Ishikawa (cell line): ENCODE data around the gene PRKAR2B.

Experiments used
- CEBPB ChIP-seq: IDR thresholded peaks from 2 replicates; pipeline ENCODE4 v1.6.1; 2012
- CREB1 ChIP-seq: IDR thresholded peaks from 2 replicates; pipeline ENCODE4 v1.6.1; 2012; ENCODE audit warnings: low read depth
- EGR1 ChIP-seq: IDR thresholded peaks from 2 replicates; pipeline ENCODE4 v1.6.1; 2012
- EP300 ChIP-seq: IDR thresholded peaks from 2 replicates; pipeline ENCODE4 v1.6.1; 2012; ENCODE audit warnings: borderline replicate concordance
- FOXM1 ChIP-seq: IDR thresholded peaks from 2 replicates; pipeline ENCODE4 v1.6.1; 2012; ENCODE audit warnings: low read depth, borderline replicate concordance
- MAX ChIP-seq: IDR thresholded peaks from 2 replicates; pipeline ENCODE4 v1.6.1; 2012
- NFIC ChIP-seq: IDR thresholded peaks from 2 replicates; pipeline ENCODE4 v1.6.1; 2012
- RAD21 ChIP-seq: IDR thresholded peaks from 2 replicates; pipeline ENCODE4 v1.6.1; 2012; ENCODE audit warnings: low read depth
- TAF1 ChIP-seq: IDR thresholded peaks from 2 replicates; pipeline ENCODE4 v1.6.1; 2012; ENCODE audit warnings: low read depth, mild to moderate bottlenecking
- TCF12 ChIP-seq: IDR thresholded peaks from 2 replicates; pipeline ENCODE4 v1.6.1; 2012; ENCODE audit warnings: low read depth
- TEAD4 ChIP-seq: IDR thresholded peaks from 2 replicates; pipeline ENCODE4 v1.6.1; 2012
- USF1 ChIP-seq: IDR thresholded peaks from 2 replicates; pipeline ENCODE4 v1.6.1; 2012
- YY1 ChIP-seq: IDR thresholded peaks from 2 replicates; pipeline ENCODE4 v1.6.1; 2012; ENCODE audit warnings: low read depth
- ZBTB7A ChIP-seq: IDR thresholded peaks from 2 replicates; pipeline ENCODE4 v1.6.1; 2012; ENCODE audit warnings: low read depth
- TF ChIP-seq, protein P1 (sequence below): IDR thresholded peaks from 2 replicates; pipeline ENCODE4 v1.6.1; 2012; ENCODE audit warnings: low read depth, mild to moderate bottlenecking

PRKAR2B gene

DNA sequence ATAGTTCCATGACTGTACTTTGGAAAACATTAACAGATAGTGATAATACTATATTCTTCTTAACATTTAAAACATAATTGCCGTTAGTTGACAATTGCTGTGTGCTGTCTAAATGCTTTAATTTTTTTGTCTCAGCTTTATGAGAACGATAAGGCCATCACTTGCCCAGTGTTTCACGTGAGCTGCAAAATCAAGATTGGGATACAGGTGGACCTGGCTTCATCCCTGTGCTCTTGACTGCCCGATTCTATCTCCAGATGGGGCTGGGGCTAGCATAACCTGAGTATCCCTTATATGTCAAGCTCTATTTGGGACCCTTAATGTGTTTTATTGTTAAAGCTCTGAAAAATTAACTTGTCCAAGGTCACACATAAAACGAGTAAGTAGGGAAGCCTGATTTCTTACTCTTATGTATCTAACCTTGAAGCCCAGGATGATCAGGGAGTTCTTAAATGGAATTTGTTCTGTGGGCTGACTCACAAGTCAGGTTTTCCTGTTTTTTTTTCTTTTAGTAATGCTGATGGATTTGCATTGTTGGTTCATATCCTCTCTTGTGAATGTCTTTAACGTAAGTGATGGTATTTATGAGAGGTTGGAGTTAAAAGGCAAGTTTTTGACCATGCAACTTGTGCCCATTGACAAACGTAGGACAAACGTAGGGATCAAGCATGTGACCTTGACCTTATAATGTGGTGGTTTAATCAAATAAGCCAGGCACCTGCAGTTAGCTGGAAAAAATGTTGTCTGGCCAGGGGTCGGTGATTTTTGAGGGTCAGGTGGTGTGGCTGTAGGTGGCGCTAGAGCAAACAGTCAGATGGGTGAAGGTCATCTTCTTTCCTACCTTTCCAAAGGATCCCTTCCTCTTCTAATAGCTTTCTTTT lies 3.6 kb downstream of the PRKAR2B start:
- TF ChIP-seq YY1 (no peak), CEBPB (no peak), TCF12 (no peak), CREB1 (no peak), EP300 (no peak), RAD21 (0 out of 2 replicates have a peak, but pooled peaks have one; percentile 20)

DNA sequence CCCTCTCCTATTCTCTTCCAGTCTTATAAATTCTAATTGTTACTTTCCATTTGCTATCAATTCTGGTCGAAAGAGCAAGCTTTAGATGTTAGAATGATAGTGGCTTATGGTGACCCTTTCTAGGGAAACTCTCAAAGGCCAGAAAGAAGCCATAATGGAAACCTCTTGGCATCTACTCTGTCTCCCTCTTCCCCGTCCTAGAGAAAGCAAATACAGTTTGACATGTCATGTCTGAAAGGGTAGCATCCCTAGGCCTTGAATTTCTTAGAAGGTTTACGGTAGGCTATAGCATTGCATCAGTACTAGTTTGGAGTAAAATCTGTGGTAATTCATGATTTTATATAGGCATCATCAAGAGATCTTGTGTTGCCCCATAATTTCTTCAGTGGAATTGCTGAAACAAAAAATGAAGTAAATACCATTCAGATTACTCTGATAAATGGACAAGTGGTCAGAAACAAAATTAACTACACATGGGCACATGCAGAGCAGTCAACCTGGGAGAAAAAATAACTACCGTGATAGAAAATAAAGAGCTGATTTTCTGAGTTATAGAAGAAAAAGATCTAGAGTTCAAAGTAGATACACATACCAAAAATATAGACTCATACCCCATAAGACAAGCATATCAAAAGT lies 4.4 kb downstream of the PRKAR2B start:
- TF ChIP-seq RAD21: no peak
- no peak for TF ChIP-seq TAF1
- TF ChIP-seq NFIC: no peak
- no peak for TF ChIP-seq ZBTB7A
- no peak for TF ChIP-seq CREB1
- no peak for TF ChIP-seq EP300
- no peak for TF ChIP-seq EGR1
- TF ChIP-seq CEBPB: no peak
- TF ChIP-seq, protein P1, sequence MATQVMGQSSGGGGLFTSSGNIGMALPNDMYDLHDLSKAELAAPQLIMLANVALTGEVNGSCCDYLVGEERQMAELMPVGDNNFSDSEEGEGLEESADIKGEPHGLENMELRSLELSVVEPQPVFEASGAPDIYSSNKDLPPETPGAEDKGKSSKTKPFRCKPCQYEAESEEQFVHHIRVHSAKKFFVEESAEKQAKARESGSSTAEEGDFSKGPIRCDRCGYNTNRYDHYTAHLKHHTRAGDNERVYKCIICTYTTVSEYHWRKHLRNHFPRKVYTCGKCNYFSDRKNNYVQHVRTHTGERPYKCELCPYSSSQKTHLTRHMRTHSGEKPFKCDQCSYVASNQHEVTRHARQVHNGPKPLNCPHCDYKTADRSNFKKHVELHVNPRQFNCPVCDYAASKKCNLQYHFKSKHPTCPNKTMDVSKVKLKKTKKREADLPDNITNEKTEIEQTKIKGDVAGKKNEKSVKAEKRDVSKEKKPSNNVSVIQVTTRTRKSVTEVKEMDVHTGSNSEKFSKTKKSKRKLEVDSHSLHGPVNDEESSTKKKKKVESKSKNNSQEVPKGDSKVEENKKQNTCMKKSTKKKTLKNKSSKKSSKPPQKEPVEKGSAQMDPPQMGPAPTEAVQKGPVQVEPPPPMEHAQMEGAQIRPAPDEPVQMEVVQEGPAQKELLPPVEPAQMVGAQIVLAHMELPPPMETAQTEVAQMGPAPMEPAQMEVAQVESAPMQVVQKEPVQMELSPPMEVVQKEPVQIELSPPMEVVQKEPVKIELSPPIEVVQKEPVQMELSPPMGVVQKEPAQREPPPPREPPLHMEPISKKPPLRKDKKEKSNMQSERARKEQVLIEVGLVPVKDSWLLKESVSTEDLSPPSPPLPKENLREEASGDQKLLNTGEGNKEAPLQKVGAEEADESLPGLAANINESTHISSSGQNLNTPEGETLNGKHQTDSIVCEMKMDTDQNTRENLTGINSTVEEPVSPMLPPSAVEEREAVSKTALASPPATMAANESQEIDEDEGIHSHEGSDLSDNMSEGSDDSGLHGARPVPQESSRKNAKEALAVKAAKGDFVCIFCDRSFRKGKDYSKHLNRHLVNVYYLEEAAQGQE: no peak
- TF ChIP-seq USF1: no peak
- no peak for TF ChIP-seq TEAD4
- no peak for TF ChIP-seq MAX

GRCh38 chr7:107049480-107049879 lies 5.0 kb downstream of the PRKAR2B start:
- TF ChIP-seq, protein P1: no peak
- TF ChIP-seq TEAD4: no peak
- no peak for TF ChIP-seq USF1

DNA sequence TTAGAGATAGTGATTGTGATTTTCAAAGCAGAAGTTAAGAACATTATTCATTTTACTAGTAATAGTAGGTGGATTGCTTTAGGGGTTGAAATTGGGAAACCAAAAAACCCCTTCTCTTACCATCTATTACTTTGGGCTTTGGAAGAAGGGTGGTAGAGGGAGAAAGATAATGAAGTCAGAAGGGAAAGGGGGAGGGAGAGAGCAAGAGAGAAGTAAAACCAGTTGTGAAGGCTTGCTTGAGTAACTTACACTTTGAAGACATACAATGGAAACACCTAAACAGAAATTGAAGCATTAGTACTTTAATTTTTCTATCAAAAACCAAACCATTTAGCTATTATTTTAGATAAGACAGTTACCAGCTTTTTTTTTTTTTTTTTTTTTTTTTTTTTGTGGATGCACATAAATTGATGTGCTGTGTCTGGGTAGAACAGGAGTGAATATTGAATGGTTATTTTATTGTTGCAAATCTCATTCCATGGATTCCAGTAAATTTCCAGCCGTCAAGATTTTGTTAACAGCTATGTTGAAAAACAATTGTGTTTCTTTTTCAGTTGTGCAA lies 5.5 kb downstream of the PRKAR2B start:
- no peak for TF ChIP-seq TEAD4
- no peak for TF ChIP-seq RAD21
- TF ChIP-seq MAX: no peak
- TF ChIP-seq, protein P1: no peak
- TF ChIP-seq NFIC: no peak

DNA sequence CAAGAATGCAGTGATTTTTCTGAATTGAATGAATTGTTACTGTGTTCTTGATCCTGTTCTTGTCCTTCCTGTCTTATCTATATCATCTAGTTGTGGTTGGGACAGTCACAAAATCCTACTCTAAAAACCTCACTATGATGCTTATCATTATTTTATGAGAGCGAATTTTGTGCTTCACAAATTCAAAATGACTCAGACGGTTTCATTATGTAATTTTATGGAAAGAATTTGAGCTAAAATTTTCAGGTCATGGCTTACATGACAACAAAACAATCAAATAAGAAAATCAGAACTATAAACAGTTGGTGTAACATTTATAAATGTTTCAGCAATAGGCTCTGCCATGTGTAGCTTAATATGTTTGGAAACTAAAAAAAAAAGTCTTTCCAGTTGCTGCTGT lies 6.9 kb downstream of the PRKAR2B start:
- TF ChIP-seq EP300 (no peak), CREB1 (no peak), FOXM1 (no peak), CEBPB (no peak), MAX (no peak), YY1 (no peak), TAF1 (no peak), EGR1 (no peak), TEAD4 (no peak), NFIC (no peak), TCF12 (no peak), USF1 (no peak), RAD21 (no peak)
- TF ChIP-seq, protein P1: no peak
